Measurements from ENCODE around the gene ARHGEF18. TPM values are rescaled to one million over a fixed set of nuclear protein-coding genes. Genes with fewer than 3 reads are reported as not detected.

The ARHGEF18 gene
- total and polyA plus RNA-seq, 2 donors (not counting 1 experiment from before 2014, with no cell fraction given) = 74.0 to 94.9 TPM

GRCh38 chr19:7372810-7373209, 24.1 kb downstream of the ARHGEF18 start:
- no peak for TF ChIP-seq EZH2 (IDR thresholded peaks at IDR 0.05; ENCODE audit: borderline replicate concordance, insufficient read depth, low read depth, low read length, poor library complexity, severe bottlenecking)
- TF ChIP-seq, protein P1, sequence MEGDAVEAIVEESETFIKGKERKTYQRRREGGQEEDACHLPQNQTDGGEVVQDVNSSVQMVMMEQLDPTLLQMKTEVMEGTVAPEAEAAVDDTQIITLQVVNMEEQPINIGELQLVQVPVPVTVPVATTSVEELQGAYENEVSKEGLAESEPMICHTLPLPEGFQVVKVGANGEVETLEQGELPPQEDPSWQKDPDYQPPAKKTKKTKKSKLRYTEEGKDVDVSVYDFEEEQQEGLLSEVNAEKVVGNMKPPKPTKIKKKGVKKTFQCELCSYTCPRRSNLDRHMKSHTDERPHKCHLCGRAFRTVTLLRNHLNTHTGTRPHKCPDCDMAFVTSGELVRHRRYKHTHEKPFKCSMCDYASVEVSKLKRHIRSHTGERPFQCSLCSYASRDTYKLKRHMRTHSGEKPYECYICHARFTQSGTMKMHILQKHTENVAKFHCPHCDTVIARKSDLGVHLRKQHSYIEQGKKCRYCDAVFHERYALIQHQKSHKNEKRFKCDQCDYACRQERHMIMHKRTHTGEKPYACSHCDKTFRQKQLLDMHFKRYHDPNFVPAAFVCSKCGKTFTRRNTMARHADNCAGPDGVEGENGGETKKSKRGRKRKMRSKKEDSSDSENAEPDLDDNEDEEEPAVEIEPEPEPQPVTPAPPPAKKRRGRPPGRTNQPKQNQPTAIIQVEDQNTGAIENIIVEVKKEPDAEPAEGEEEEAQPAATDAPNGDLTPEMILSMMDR (IDR thresholded peaks at IDR 0.05) = no peak
- ATAC-seq (ENCODE audit: low read depth) (no peak), DNase-seq (no peak)
- no peak overlapping the region for H2AFZ ChIP-seq (ENCODE audit: insufficient read depth, low read depth, low read length, poor library complexity, severe bottlenecking)
- no peak overlapping the region for H3K27ac ChIP-seq (ENCODE audit: low read length in 2 of 2)
- no peaks in the 10 kb centered on the region for H3K4me1 ChIP-seq (ENCODE audit: control insufficient read depth in 2 of 2, insufficient read depth in 2 of 2, low read length in 2 of 2)
- H3K4me3 Mint-ChIP-seq = no peak overlapping the region
- peaks cover 86% of the 10 kb centered on the region for H4K20me1 ChIP-seq (ENCODE audit: control insufficient read depth, insufficient read depth, low read length, poor library complexity, severe bottlenecking)
- no peak overlapping the region for H3K27ac Mint-ChIP-seq
- ChIA-PET CTCF (interaction anchor here (1.4 to 2.0 kb wide), 2 partner anchors 19 to 43 kb away, joined by 3 to 10 read pairs; no protein-coding TSS in a partner anchor), POLR2A (no interaction called here)
- no peaks in the 10 kb centered on the region for H3K4me1 Mint-ChIP-seq
- peaks cover 74% of the 10 kb centered on the region for H3K79me2 ChIP-seq (ENCODE audit: control insufficient read depth, insufficient read depth, low read length)
- 96% methylated on average over 10 of the region's 11 CpGs for WGBS (ENCODE audit: insufficient coverage)
- H3K27me3 Mint-ChIP-seq = no peaks in the 10 kb centered on the region
- intact Hi-C loops (cut with micrococcal nuclease) = no loop called here
- H3K27me3 ChIP-seq (replicated peaks in 1 of 4; ENCODE audit: control extremely low read depth in 1 of 4, control insufficient read depth in 3 of 4, insufficient read depth in 4 of 4, low read length in 3 of 4) = no peaks in the 10 kb centered on the region
- peaks cover 15 to 84% of the 10 kb centered on the region in 2 experiments for H3K36me3 ChIP-seq (replicated peaks in 1 of 2; ENCODE audit: control extremely low read depth in 1 of 2, control insufficient read depth in 1 of 2, extremely low read depth in 1 of 2, insufficient read depth in 2 of 2, low read length in 1 of 2)
- no peak overlapping the region for H3K9ac ChIP-seq (ENCODE audit: low read length)
- no peak overlapping the region for H3K4me3 ChIP-seq (ENCODE audit: control extremely low read depth in 1 of 5, extremely low read depth in 1 of 5, insufficient read depth in 1 of 5, low read depth in 2 of 5, low read length in 4 of 5)
- no peaks in the 10 kb centered on the region for H3K9me3 Mint-ChIP-seq (ENCODE audit: insufficient read depth)
- H3K4me2 ChIP-seq (replicated peaks; ENCODE audit: low read depth, low read length, poor library complexity, severe bottlenecking) = no peak overlapping the region
- no peaks in the 10 kb centered on the region for H3K9me3 ChIP-seq (ENCODE audit: control extremely low read depth in 1 of 3, control insufficient read depth in 2 of 3, insufficient read depth in 1 of 3, low read length in 2 of 3)

GRCh38 chr19:7373862-7374261, 25.1 kb downstream of the ARHGEF18 start:
- H3K27me3 Mint-ChIP-seq = no peaks in the 10 kb centered on the region
- no peak overlapping the region for H3K27ac Mint-ChIP-seq
- H4K20me1 ChIP-seq (ENCODE audit: control insufficient read depth, insufficient read depth, low read length, poor library complexity, severe bottlenecking) = peaks cover 86% of the 10 kb centered on the region
- CTCF ChIA-PET = interaction anchor here (0.7 to 2.2 kb wide), 4 partner anchors 20 to 44 kb away, joined by 3 to 8 read pairs (median 3); no protein-coding TSS in a partner anchor
- peaks cover under 1% of the 10 kb centered on the region for H3K4me1 Mint-ChIP-seq
- no peak overlapping the region for H2AFZ ChIP-seq (ENCODE audit: insufficient read depth, low read depth, low read length, poor library complexity, severe bottlenecking)
- no peak for TF ChIP-seq EZH2 (IDR thresholded peaks at IDR 0.05; ENCODE audit: borderline replicate concordance, insufficient read depth, low read depth, low read length, poor library complexity, severe bottlenecking)
- TF ChIP-seq, protein P1 (IDR thresholded peaks at IDR 0.05) = no peak
- peaks cover 13 to 82% of the 10 kb centered on the region in 2 experiments for H3K36me3 ChIP-seq (replicated peaks in 1 of 2; ENCODE audit: control extremely low read depth in 1 of 2, control insufficient read depth in 1 of 2, extremely low read depth in 1 of 2, insufficient read depth in 2 of 2, low read length in 1 of 2)
- H3K9ac ChIP-seq (ENCODE audit: low read length) = no peak overlapping the region
- H3K9me3 ChIP-seq (ENCODE audit: control extremely low read depth in 1 of 3, control insufficient read depth in 2 of 3, insufficient read depth in 1 of 3, low read length in 2 of 3) = no peaks in the 10 kb centered on the region
- no peak overlapping the region for H3K27ac ChIP-seq (ENCODE audit: low read length in 2 of 2)
- H3K9me3 Mint-ChIP-seq (ENCODE audit: insufficient read depth) = no peaks in the 10 kb centered on the region
- peaks cover 0 to under 1% of the 10 kb centered on the region in 2 donors for H3K4me1 ChIP-seq (ENCODE audit: control insufficient read depth in 2 of 2, insufficient read depth in 2 of 2, low read length in 2 of 2)
- peaks cover 74% of the 10 kb centered on the region for H3K79me2 ChIP-seq (ENCODE audit: control insufficient read depth, insufficient read depth, low read length)
- intact Hi-C loops (cut with micrococcal nuclease) = no loop called here
- POLR2A ChIA-PET = no interaction called here
- no peak overlapping the region for H3K4me3 Mint-ChIP-seq
- ATAC-seq (ENCODE audit: low read depth) (no peak), DNase-seq (no peak)
- WGBS (ENCODE audit: insufficient coverage) = 95% methylated on average over 5 of the region's 6 CpGs
- H3K27me3 ChIP-seq (replicated peaks in 1 of 4; ENCODE audit: control extremely low read depth in 1 of 4, control insufficient read depth in 3 of 4, insufficient read depth in 4 of 4, low read length in 3 of 4) = no peaks in the 10 kb centered on the region
- no peak overlapping the region for H3K4me3 ChIP-seq (ENCODE audit: control extremely low read depth in 1 of 5, extremely low read depth in 1 of 5, insufficient read depth in 1 of 5, low read depth in 2 of 5, low read length in 4 of 5)
- H3K4me2 ChIP-seq (replicated peaks; ENCODE audit: low read depth, low read length, poor library complexity, severe bottlenecking) = no peak overlapping the region

Data from B cell (primary cell).